ENCODE results near the gene NR4A3.
"Not testable (repeated sequence)": the region's sequence is repeated elsewhere in the genome, so short reads cannot be mapped to it uniquely, and the experiment has no call there.

NR4A3 gene

GRCh38 chr9:99821396-99822108 is at the start of gene NR4A3:
Gene NR4A3 (plus strand): TSS chr9:99821885. CDS start chr9:99828043, 6,158 bp downstream.
- DNase-seq, result peak; percentile 52

- DNase-seq, result no peak
Measured at GRCh38 chr9:99773468-99774138, 48.1 kb upstream of the NR4A3 start.

DNA sequence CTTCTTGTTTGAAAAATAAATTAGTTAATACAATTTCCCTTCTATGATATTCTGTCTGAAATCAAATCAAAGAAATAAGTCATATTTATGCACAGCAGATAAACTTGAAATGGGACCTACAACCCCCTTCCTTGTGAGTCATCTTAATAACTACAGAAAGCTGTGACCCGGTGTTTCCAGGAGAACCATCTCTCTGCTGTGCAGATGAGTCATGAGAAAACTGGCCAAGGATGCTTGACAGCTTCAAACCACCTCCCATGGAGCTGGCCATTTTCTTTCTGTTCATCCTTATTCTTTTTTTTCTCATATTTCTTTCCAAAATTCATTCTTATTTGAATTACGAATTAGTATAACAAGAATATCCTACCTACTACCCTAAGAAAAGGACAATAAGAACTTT is 43.4 kb upstream of the NR4A3 start:
- no peak for DNase-seq

GRCh38 chr9:99778836-99779235 is 42.8 kb upstream of the NR4A3 start:
- DNase-seq, result no peak

DNA sequence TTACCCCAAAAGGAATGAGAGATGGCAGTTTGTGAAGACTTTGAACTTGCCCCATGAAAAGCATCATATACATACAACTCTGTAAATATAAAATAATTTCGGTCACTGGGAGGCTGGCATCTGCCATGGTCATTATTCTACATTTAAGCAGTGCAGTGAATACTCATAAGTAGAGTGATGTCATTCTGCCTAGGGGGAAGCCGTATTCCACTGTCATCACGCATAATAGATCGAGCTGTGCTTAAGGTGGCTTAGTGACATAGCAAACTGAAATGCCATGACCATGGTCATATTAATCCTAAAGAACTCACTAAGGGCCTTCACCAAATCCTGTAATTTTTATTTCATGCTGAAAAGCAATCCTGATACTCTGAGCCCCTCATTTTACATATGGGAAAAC is 42.4 kb upstream of the NR4A3 start:
- no peak for DNase-seq

DNA sequence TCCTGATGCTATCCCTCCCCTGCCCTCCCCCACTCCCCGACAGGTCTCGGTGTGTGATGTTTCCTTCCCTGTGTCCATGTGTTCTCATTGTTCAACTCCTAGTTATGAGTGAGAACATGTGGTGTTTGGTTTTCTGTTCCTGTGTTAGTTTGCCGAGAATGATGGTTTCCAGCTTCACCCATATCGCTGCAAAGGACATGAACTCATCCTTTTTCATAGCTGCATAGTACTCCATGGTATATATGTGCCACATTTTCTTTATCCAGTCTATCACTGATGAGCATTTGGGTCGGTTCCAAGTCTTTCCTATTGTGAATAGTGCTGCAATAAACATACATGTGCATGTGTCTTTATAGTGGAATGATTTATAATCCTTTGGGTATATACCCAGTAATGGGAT is 39.3 kb upstream of the NR4A3 start:
- DNase-seq, result not testable (repeated sequence)

DNA sequence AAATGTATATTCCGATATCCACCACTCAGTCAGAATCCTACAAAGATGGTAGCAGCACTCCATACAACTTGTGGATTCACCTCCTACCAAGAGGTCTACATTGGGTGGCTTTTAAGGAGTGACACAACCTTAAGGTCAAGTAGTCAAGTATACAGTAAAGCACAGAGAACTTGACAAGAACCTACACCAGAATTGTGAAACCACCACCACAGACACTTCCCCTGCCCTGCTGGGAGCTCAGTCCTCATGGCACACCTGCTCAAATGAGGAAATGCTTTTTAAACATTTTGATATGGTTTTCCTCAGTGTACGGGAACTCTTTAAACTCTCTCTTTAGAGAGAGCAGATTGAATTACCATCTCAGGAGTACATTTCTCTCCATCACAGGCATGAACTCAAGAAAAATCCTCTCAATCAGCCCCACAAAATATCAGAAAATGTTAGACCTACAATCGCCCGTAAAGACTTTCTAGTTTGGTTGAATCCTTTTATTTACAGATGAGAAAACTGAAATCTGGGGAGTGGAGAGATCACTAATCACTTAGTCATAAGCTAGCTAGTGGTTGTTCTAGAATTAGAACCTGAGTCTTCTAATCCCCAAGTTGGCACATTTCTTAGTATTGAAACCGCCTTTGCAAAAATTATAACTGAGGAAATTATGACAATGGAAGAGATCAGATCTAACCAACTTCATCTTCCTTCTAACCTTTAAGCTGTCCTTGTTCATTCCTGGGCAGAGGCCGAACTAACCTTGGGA is 38.5 kb upstream of the NR4A3 start:
- no peak for DNase-seq

DNA sequence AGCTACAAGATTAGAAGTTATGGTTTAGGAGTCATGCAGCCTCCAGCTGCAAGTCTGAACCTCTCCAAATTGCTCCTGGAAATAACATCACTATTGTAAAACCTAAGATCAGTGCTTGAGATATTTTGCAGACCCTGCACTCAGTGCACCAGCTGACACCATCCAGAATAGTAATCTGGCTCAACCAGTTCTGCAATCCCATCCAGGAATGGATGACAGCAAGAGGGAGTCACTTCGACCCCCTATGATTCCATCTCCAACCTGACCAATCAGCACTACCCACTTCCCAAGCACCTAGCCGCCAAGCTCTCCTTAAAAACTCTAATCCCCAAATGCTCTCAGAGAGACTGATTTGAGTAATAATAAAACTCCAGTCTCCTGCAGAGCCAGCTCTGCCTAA is 37.9 kb upstream of the NR4A3 start:
- no peak for DNase-seq

DNA sequence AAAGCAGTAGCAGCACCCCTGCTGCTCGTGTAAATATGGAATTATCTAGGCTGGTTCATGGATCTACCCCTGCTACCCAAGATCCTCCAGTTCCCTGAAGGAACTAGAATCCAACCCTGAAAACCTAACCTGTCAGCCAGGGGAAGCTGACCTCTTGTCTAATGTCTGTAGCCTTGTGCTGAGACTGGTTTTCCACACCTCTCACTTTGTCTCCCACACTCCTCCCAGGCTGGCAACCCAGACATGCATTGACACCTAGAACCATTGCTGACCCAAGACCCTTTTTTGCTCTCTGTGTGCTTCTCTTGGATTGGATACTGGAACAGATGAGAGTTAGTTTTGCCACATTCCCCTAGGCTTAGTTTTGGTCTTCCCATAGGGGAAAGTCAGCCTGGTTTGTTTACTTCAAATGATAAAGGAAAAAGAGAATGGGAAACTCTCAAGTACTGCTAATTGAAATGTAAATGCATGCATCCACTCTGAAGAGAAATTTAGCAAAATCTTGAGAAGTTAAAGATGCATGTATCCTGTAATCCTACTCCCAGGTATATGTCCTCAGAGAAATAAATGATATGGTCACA is 36.6 kb upstream of the NR4A3 start:
- DNase-seq, result no peak

GRCh38 chr9:99787556-99787955 is 34.1 kb upstream of the NR4A3 start:
- no peak for DNase-seq

GRCh38 chr9:99793528-99793927 is 28.2 kb upstream of the NR4A3 start:
- no peak for DNase-seq

DNA sequence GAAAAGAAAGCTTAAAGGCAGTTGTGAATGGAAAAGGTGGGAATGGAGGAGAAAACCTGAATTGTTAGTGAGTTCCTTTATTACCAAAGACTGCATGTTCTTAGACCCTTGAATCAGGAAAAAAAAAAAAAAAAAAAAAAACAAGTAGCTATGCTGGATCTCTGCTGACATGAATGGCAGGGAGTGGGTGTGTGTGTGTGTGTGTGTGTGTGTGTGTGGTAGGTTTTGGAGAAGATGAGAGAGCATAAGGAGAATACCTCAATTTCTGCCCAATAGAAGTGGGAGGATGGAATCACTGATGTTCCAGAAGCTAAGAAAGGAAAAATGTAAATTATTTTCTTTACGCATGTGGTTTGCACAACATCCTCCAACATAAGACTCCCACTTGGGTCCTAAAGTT is 25.5 kb upstream of the NR4A3 start:
- DNase-seq, result no peak

- DNase-seq, result no peak
Measured at GRCh38 chr9:99801775-99802174, 19.9 kb upstream of the NR4A3 start.

GRCh38 chr9:99803694-99804093 is 18.0 kb upstream of the NR4A3 start:
- no peak for DNase-seq

GRCh38 chr9:99807276-99807852 is 14.3 kb upstream of the NR4A3 start:
- DNase-seq, result no peak

- no peak for DNase-seq
Measured at GRCh38 chr9:99807956-99808355, 13.7 kb upstream of the NR4A3 start.

- no peak for DNase-seq
Measured at GRCh38 chr9:99808454-99808853, 13.2 kb upstream of the NR4A3 start.

GRCh38 chr9:99809586-99810319 is 11.9 kb upstream of the NR4A3 start:
- no peak for DNase-seq

GRCh38 chr9:99811172-99811571 is 10.5 kb upstream of the NR4A3 start:
- no peak for DNase-seq

- no peak for DNase-seq
Measured at GRCh38 chr9:99811598-99812383, 9.9 kb upstream of the NR4A3 start.

DNA sequence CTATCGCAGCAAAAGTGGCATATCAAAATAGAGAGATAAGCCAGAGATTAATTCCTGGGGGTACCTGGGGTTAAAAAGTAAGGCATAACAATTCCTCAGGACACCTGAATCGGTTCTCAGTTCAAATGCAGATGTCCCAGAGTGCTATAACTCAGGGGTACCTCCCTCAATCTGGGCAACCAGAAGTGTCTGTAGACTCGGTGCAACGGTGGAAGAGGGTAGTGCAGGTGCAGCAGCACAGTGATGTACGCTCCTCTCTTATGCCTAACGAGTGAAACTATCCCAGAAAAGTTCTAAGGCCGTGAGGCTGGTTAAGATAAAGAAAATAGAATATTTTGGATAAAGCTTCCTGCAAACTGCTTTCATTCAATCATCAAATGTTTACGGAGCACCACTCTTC is 7.9 kb upstream of the NR4A3 start:
- no peak for DNase-seq

GRCh38 chr9:99814359-99814758 is 7.3 kb upstream of the NR4A3 start:
- no peak for DNase-seq
